ENCODE measurements around the gene ELMO1. TPM values are rescaled to one million over a fixed set of nuclear protein-coding genes. Genes with fewer than 3 reads are reported as not detected.

ELMO1 gene
- total RNA-seq, 1 experiment from 2014 or later: 1.1 TPM

- Histone ChIP-seq H3K79me2 (ENCODE audit: insufficient read depth, low read length) (no peaks in the 10 kb centered on the region), H3K4me3 (replicated peaks in 1 of 2; ENCODE audit: low read depth in 1 of 2, low read length in 2 of 2) (no peak overlapping the region), H3K27me3 (ENCODE audit: insufficient read depth, low read length) (no peaks in the 10 kb centered on the region), H4K20me1 (ENCODE audit: insufficient read depth) (no peaks in the 10 kb centered on the region), H3K4me1 (ENCODE audit: control insufficient read depth in 1 of 2, insufficient read depth in 2 of 2, low read length in 2 of 2) (no peaks in the 10 kb centered on the region), H3K4me2 (ENCODE audit: low read length) (no peak overlapping the region), H2AFZ (ENCODE audit: low read depth, low read length, poor library complexity, severe bottlenecking) (no peak overlapping the region), H3K27ac (ENCODE audit: low read depth, low read length) (no peak overlapping the region), H3K36me3 (ENCODE audit: control insufficient read depth in 1 of 2, insufficient read depth in 2 of 2, low read length in 2 of 2) (no peaks in the 10 kb centered on the region), H3K9me2 (ENCODE audit: insufficient read depth) (no peaks in the 10 kb centered on the region), H3K9me3 (ENCODE audit: control insufficient read depth in 1 of 2, insufficient read depth in 1 of 2, low read depth in 1 of 2, low read length in 2 of 2) (no peaks in the 10 kb centered on the region), H3K9ac (ENCODE audit: low read length) (no peak overlapping the region)
- no peak for DNase-seq (ENCODE audit: low read depth, low spot score)
- CTCF ChIA-PET: no interaction called here
- BruUV-seq (replicated peaks): no TSS peak
- TF ChIP-seq SRF (IDR thresholded peaks at IDR 0.05; ENCODE audit: low read depth) (no peak), REST (IDR thresholded peaks at IDR 0.05; ENCODE audit: low read depth) (no peak), EZH2 (IDR thresholded peaks at IDR 0.05) (no peak)
- RAD21 ChIA-PET (ENCODE audit: low non-redundant PET in 1 of 2, low total read pairs in 2 of 2, uncharacterized antibody in 2 of 2, unreplicated experiment in 2 of 2): no interaction called here
- intact Hi-C loops (cut with micrococcal nuclease): no loop called here
- no peak for ATAC-seq
- POLR2A ChIA-PET: no interaction called here
Observed at GRCh38 chr7:36918591-36918990, 530.1 kb downstream of the ELMO1 start.

DNA sequence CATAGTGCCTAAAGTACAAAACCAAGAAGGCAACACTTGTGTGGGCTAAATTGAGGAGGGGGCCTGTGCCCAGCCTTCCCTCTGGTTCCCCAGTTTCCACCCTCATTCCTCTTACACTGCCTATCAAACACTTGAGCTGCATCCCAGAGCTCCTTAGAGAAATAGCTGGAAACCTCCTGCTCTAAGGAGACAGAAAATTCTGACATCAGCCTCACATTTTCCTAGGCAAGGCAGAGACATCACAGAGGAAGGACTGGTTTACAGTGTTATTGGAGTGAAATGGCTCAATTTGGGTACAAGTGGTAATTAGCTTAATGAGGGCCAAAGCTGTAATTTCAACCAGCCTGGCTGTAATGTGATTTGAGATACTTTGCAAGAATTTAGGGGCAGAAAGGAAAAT is 532.0 kb downstream of the ELMO1 start:
- Histone ChIP-seq H3K9ac (ENCODE audit: low read length) (no peak overlapping the region), H3K4me3 (replicated peaks in 1 of 2; ENCODE audit: low read depth in 1 of 2, low read length in 2 of 2) (no peak overlapping the region), H3K27me3 (ENCODE audit: insufficient read depth, low read length) (no peaks in the 10 kb centered on the region), H3K9me3 (ENCODE audit: control insufficient read depth in 1 of 2, insufficient read depth in 1 of 2, low read depth in 1 of 2, low read length in 2 of 2) (no peaks in the 10 kb centered on the region), H3K27ac (ENCODE audit: low read depth, low read length) (no peak overlapping the region), H3K79me2 (ENCODE audit: insufficient read depth, low read length) (no peaks in the 10 kb centered on the region), H3K36me3 (ENCODE audit: control insufficient read depth in 1 of 2, insufficient read depth in 2 of 2, low read length in 2 of 2) (no peaks in the 10 kb centered on the region), H2AFZ (ENCODE audit: low read depth, low read length, poor library complexity, severe bottlenecking) (no peak overlapping the region), H3K4me2 (ENCODE audit: low read length) (no peak overlapping the region), H3K4me1 (ENCODE audit: control insufficient read depth in 1 of 2, insufficient read depth in 2 of 2, low read length in 2 of 2) (no peaks in the 10 kb centered on the region), H3K9me2 (ENCODE audit: insufficient read depth) (no peaks in the 10 kb centered on the region), H4K20me1 (ENCODE audit: insufficient read depth) (no peaks in the 10 kb centered on the region)
- no peak for DNase-seq (ENCODE audit: low read depth, low spot score)
- ATAC-seq: no peak
- no peak for TF ChIP-seq SP1 (IDR thresholded peaks at IDR 0.05; ENCODE audit: low read depth)
- TF ChIP-seq SRF (IDR thresholded peaks at IDR 0.05; ENCODE audit: low read depth): no peak
- no peak for TF ChIP-seq SIN3A (IDR thresholded peaks at IDR 0.05; ENCODE audit: low read depth)
- TF ChIP-seq, protein P1, sequence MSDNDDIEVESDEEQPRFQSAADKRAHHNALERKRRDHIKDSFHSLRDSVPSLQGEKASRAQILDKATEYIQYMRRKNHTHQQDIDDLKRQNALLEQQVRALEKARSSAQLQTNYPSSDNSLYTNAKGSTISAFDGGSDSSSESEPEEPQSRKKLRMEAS (IDR thresholded peaks at IDR 0.05): no peak
- no peak for TF ChIP-seq REST (IDR thresholded peaks at IDR 0.05; ENCODE audit: low read depth)
- no peak for TF ChIP-seq ELF1 (IDR thresholded peaks at IDR 0.05; ENCODE audit: borderline replicate concordance, low read depth)
- no peak for TF ChIP-seq RAD21 (IDR thresholded peaks at IDR 0.05; ENCODE audit: low read depth)
- no peak for TF ChIP-seq EZH2 (IDR thresholded peaks at IDR 0.05)
- TF ChIP-seq JUND (IDR thresholded peaks at IDR 0.05): no peak
- TF ChIP-seq ZNF274 (IDR thresholded peaks at IDR 0.05; ENCODE audit: low read depth, low read length): no peak
- TF ChIP-seq CTCF (IDR thresholded peaks at IDR 0.05 in 2 of 3, conservative IDR thresholded peaks at IDR 0.05 in 1 of 3; ENCODE audit: borderline replicate concordance in 1 of 3, insufficient read depth in 1 of 3, low read depth in 2 of 3, low read length in 2 of 3): no peak
- no peak for TF ChIP-seq EZH2phosphoT487 (IDR thresholded peaks at IDR 0.05; ENCODE audit: borderline replicate concordance)
- intact Hi-C loops (cut with micrococcal nuclease): no loop called here
- POLR2A ChIA-PET: no interaction called here
- RAD21 ChIA-PET (ENCODE audit: low non-redundant PET in 1 of 2, low total read pairs in 2 of 2, uncharacterized antibody in 2 of 2, unreplicated experiment in 2 of 2): no interaction called here
- no TSS peak for BruUV-seq (replicated peaks)
- CTCF ChIA-PET: no interaction called here
